ENCODE measurements around the gene TNPO2. TPM values are rescaled to one million over a fixed set of nuclear protein-coding genes. Genes with fewer than 3 reads are reported as not detected.

Gene TNPO2
- total and polyA plus RNA-seq, 2 of the 13 experiments (the other 11 are each of a cell fraction or from before 2014, with no cell fraction given): 31.7 to 61.0 TPM

- no peak for ATAC-seq
- Histone ChIP-seq H3K4me1 (ENCODE audit: insufficient read depth, low read length) (peaks cover 8% of the 10 kb centered on the region), H3K79me2 (ENCODE audit: insufficient read depth, low read length) (no peaks in the 10 kb centered on the region), H3K36me3 (replicated peaks in 1 of 2; ENCODE audit: control insufficient read depth in 1 of 2, insufficient read depth in 2 of 2, low read length in 2 of 2) (no peaks in the 10 kb centered on the region), H3K27ac (ENCODE audit: extremely low read length, insufficient read depth, low read length) (no peak overlapping the region), H3K9ac (ENCODE audit: insufficient read depth, low read depth, low read length) (no peak overlapping the region), H2AFZ (ENCODE audit: low read length) (no peak overlapping the region), H3K4me2 (ENCODE audit: low read depth, low read length) (no peak overlapping the region), H3K9me3 (ENCODE audit: low read length) (no peaks in the 10 kb centered on the region), H3K27me3 (ENCODE audit: control insufficient read depth in 1 of 2, insufficient read depth in 2 of 2, low read length in 2 of 2) (no peaks in the 10 kb centered on the region), H3K4me3 (replicated peaks in 1 of 3; ENCODE audit: insufficient read depth in 1 of 3, low read depth in 2 of 3, low read length in 3 of 3) (no peak overlapping the region), H4K20me1 (ENCODE audit: insufficient read depth, low read length) (no peaks in the 10 kb centered on the region)
- CTCF ChIA-PET (ENCODE audit: low intra/inter-chr PET ratio, low total read pairs): no interaction called here
- TF ChIP-seq SMAD9 (CRISPR knock-in tag; IDR thresholded peaks at IDR 0.05) (no peak), PAWR (CRISPR knock-in tag; IDR thresholded peaks at IDR 0.05; ENCODE audit: borderline replicate concordance) (no peak), GMEB2 (CRISPR knock-in tag; IDR thresholded peaks at IDR 0.05; ENCODE audit: low read depth) (no peak), PHF20 (CRISPR knock-in tag; IDR thresholded peaks at IDR 0.05) (no peak), ZSCAN5A (CRISPR knock-in tag; IDR thresholded peaks at IDR 0.05; ENCODE audit: borderline replicate concordance) (no peak), ZBTB21 (CRISPR knock-in tag; IDR thresholded peaks at IDR 0.05) (no peak), ZNF580 (CRISPR knock-in tag; IDR thresholded peaks at IDR 0.05; ENCODE audit: borderline replicate concordance, low read depth) (no peak), ZNF138 (CRISPR knock-in tag; IDR thresholded peaks at IDR 0.05; ENCODE audit: low read depth) (no peak), SP140L (CRISPR knock-in tag; IDR thresholded peaks at IDR 0.05; ENCODE audit: borderline replicate concordance) (no peak), GABPA (IDR thresholded peaks at IDR 0.05; ENCODE audit: low read depth, low read length) (no peak), GABPA (CRISPR knock-in tag; IDR thresholded peaks at IDR 0.05; ENCODE audit: low read depth) (no peak), ZNF569 (CRISPR knock-in tag; IDR thresholded peaks at IDR 0.05; ENCODE audit: borderline replicate concordance) (no peak), KAT7 (CRISPR knock-in tag; IDR thresholded peaks at IDR 0.05; ENCODE audit: borderline replicate concordance) (no peak), TEAD2 (CRISPR knock-in tag; IDR thresholded peaks at IDR 0.05) (no peak), CAMTA2 (CRISPR knock-in tag; IDR thresholded peaks at IDR 0.05; ENCODE audit: borderline replicate concordance) (no peak), AKAP8 (CRISPR knock-in tag; IDR thresholded peaks at IDR 0.05) (no peak), CC2D1A (CRISPR knock-in tag; IDR thresholded peaks at IDR 0.05) (no peak), TERF1 (CRISPR knock-in tag; IDR thresholded peaks at IDR 0.05) (no peak)
- POLR2A ChIA-PET: interaction anchor here (1.1 kb wide), 1 partner anchor 20 kb away, joined by 3 read pairs; the partner anchor contains the start of gene JUNB
- WGBS (ENCODE audit: low lambda C conversion rate): 98% methylated on average over 8 of the region's 13 CpGs
- no peak for DNase-seq (ENCODE audit: low spot score)
- intact Hi-C loops (cut with micrococcal nuclease; ENCODE audit: unreplicated experiment) (no loop called here), in situ Hi-C loops (cut with HindIII; ENCODE audit: extremely low pct_ligation_motif_present, low pct_unique_long_range_greater_than_20kb) (loop anchor here (5.0 kb wide), 1 partner anchor 66 kb away; the partner anchor contains the start of gene MAST1)
- no peak for FAIRE-seq
- no TSS peak for BruUV-seq (replicated peaks)
Measured at GRCh38 chr19:12770922-12771321, 47.2 kb upstream of the TNPO2 start.
